ENCODE measurements around the gene SBNO2.

DNA sequence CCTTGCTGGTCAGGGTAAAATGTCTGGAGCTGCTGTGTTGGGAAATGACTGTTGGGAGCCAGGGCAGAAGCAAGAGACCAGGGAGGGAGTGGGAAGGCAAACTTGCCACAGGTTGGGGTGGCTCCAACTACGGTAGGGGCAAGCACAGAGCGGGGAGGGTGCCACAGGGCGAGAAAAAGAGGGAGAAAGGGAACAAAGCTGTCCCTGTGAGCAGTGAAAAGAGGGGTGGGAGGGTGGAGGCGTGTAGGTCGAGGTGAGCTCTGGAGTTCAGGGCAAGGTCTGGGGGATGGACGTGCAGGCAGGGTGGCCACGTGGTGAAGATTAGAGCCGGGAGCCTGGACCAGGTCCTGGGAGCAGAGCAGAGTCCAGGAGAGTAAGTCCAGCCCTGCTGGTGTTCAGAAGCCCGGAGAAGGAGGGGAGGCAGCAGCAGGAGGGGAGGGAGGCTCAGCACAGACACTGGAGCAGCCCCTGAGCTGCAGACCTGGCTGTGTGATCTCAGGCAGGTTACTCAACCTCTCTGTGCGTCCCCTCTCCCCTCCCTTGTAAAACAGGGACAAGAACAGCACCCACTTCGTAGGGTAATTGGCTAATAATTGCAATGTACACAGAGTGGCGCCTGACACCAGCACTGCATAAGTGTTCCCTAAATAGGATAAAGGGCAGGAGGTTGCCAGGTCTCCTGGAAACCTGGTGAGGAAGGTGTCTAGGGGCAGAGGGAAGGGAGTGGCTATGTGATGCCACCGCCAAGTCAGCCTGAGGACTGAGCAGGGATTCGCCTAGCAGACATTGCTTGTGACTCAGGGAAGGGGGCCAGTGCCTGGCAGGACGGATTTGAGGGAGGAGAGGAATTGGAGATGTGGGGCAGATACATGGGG, 75.7 kb downstream of the SBNO2 start:
- TF ChIP-seq, protein P1, sequence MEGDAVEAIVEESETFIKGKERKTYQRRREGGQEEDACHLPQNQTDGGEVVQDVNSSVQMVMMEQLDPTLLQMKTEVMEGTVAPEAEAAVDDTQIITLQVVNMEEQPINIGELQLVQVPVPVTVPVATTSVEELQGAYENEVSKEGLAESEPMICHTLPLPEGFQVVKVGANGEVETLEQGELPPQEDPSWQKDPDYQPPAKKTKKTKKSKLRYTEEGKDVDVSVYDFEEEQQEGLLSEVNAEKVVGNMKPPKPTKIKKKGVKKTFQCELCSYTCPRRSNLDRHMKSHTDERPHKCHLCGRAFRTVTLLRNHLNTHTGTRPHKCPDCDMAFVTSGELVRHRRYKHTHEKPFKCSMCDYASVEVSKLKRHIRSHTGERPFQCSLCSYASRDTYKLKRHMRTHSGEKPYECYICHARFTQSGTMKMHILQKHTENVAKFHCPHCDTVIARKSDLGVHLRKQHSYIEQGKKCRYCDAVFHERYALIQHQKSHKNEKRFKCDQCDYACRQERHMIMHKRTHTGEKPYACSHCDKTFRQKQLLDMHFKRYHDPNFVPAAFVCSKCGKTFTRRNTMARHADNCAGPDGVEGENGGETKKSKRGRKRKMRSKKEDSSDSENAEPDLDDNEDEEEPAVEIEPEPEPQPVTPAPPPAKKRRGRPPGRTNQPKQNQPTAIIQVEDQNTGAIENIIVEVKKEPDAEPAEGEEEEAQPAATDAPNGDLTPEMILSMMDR (IDR thresholded peaks at IDR 0.05 in 4 of 5, conservative IDR thresholded peaks at IDR 0.05 in 1 of 5): no peak
- no peak for TF ChIP-seq POLR2A (IDR thresholded peaks at IDR 0.05)
